HepG2 (cell line): ENCODE measurements around the gene CADM3. TPM values are rescaled to one million over a fixed set of nuclear protein-coding genes. Genes with fewer than 3 reads are reported as not detected.

Experiments used
- ATAC-seq: fragments of 200-7000 bp; cut with Tn5 transposase; 3 replicates; pipeline ENCODE4 v1.9.1; 2020; ENCODE audit warnings: mild to moderate bottlenecking, moderate library complexity
- BruUV-seq: library from RNA; stranded (reverse); fragments of 400-500 nt; replicated peaks from 2 replicates; lab custom pipeline; 2021; lab: Mats Ljungman, UMichigan
- CTCF ChIA-PET: fragments of 300-600 bp; formaldehyde crosslinking; extraction: SDS; loops from one replicate; lab custom pipeline; 2021; ENCODE audit warnings: low total read pairs, inconsistent platforms, low intra/inter-chr PET ratio; lab: Yijun Ruan, JAX
- POLR2A ChIA-PET: fragments of 350-600 bp; sonication (Branson Sonifier 250); formaldehyde crosslinking; loops from one replicate; lab custom pipeline; 2020; ENCODE audit warnings: antibody characterized with exemption, inconsistent platforms; lab: Yijun Ruan, JAX
- DNase-seq: peaks from one replicate; pipeline ENCODE4 v3.0.0-alpha.2; 2015; ENCODE audit warnings: low spot score
- FAIRE-seq: peaks from 3 replicates; lab custom pipeline; 2011; peaks lifted over from hg19 to GRCh38; lab: Jason Lieb, UNC
- H2AFZ ChIP-seq: one replicate; pipeline ENCODE4 v1.6.1; 2011; ENCODE audit warnings: low read length, inconsistent platforms
- H3K27ac ChIP-seq: fragments of 300-600 bp; 3 replicates; pipeline ENCODE4 v1.8.0; 2011; ENCODE audit warnings: mixed run types, mild to moderate bottlenecking, mixed read lengths, low read length, inconsistent platforms; ENCODE audit not compliant: insufficient read depth; ENCODE audit errors: extremely low read length
- H3K27me3 ChIP-seq, 2 experiments: fragments of 200-600 bp in 1 of 2; 2 replicates in 1 of 2; 3 replicates in 1 of 2; pipeline versions ENCODE4 v1.6.0 to v1.8.0; 2011; ENCODE audit warnings: low read length in 2 of 2, mild to moderate bottlenecking in 2 of 2, moderate library complexity in 2 of 2, inconsistent platforms in 1 of 2; ENCODE audit not compliant: insufficient read depth in 2 of 2, control insufficient read depth in 1 of 2
- H3K36me3 ChIP-seq, 2 experiments: fragments of 200-600 bp in 1 of 2; replicated peaks in 1 of 2; 2 replicates in 1 of 2; 3 replicates in 1 of 2; pipeline versions ENCODE4 v1.5.1 to v1.8.0; 2011; ENCODE audit warnings: low read length in 2 of 2, inconsistent platforms in 1 of 2; ENCODE audit not compliant: insufficient read depth in 2 of 2, control insufficient read depth in 1 of 2
- H3K4me1 ChIP-seq: 2 replicates; pipeline ENCODE4 v1.5.1; 2012; ENCODE audit warnings: low read length, inconsistent platforms; ENCODE audit not compliant: insufficient read depth
- H3K4me2 ChIP-seq: 2 replicates; pipeline ENCODE4 v1.6.0; 2011; ENCODE audit warnings: low read depth, low read length, inconsistent platforms
- H3K4me3 ChIP-seq, 3 experiments: fragments of 200-600 bp in 1 of 3; sonication (generic), shearing (Covaris generic) in 1 of 3; replicated peaks in 1 of 3; 2 replicates each; pipeline ENCODE4 v1.5.1; 2011 to 2016; ENCODE audit warnings: low read length in 3 of 3, inconsistent platforms in 2 of 3, low read depth in 2 of 3, mild to moderate bottlenecking in 2 of 3, control low read depth in 1 of 3, mixed read lengths in 1 of 3; ENCODE audit not compliant: insufficient read depth in 1 of 3
- H3K79me2 ChIP-seq: one replicate; pipeline ENCODE4 v1.6.1; 2011; ENCODE audit warnings: low read length, inconsistent platforms; ENCODE audit not compliant: insufficient read depth
- H3K9ac ChIP-seq: 2 replicates; pipeline ENCODE4 v1.6.0; 2011; ENCODE audit warnings: mild to moderate bottlenecking, low read depth, low read length, inconsistent platforms; ENCODE audit not compliant: insufficient read depth
- H3K9me3 ChIP-seq: 2 replicates; pipeline ENCODE4 v1.5.1; 2012; ENCODE audit warnings: mild to moderate bottlenecking, low read length
- H4K20me1 ChIP-seq: 2 replicates; pipeline ENCODE4 v1.6.0; 2011; ENCODE audit warnings: inconsistent platforms, mild to moderate bottlenecking, low read length, moderate library complexity; ENCODE audit not compliant: insufficient read depth
- AHDC1 ChIP-seq: sonication (generic); formaldehyde crosslinking; IDR thresholded peaks from 2 replicates; pipeline ENCODE4 v1.5.1; 2020; ENCODE audit warnings: mild to moderate bottlenecking, missing genetic modification reagents, borderline replicate concordance
- MEF2D ChIP-seq: sonication (generic); formaldehyde crosslinking; IDR thresholded peaks from 2 replicates; pipeline ENCODE4 v1.5.1; 2020; ENCODE audit warnings: mild to moderate bottlenecking, missing genetic modification reagents
- MEIS2 ChIP-seq: sonication (generic); formaldehyde crosslinking; IDR thresholded peaks from 2 replicates; pipeline ENCODE4 v1.9.0; 2021; ENCODE audit warnings: mild to moderate bottlenecking, missing genetic modification reagents
- NFE2 ChIP-seq: sonication (generic); formaldehyde crosslinking; IDR thresholded peaks from 2 replicates; pipeline ENCODE4 v1.4.0; 2020; ENCODE audit warnings: missing genetic modification reagents
- NR0B2 ChIP-seq: sonication (generic); formaldehyde crosslinking; IDR thresholded peaks from 2 replicates; pipeline ENCODE4 v1.4.0; 2020; ENCODE audit warnings: mild to moderate bottlenecking, missing genetic modification reagents
- SETDB1 ChIP-seq: sonication (generic); formaldehyde crosslinking; IDR thresholded peaks from 2 replicates; pipeline ENCODE4 v1.5.1; 2020; ENCODE audit warnings: missing genetic modification reagents, mild to moderate bottlenecking, borderline replicate concordance
- SMAD9 ChIP-seq: sonication (generic); formaldehyde crosslinking; IDR thresholded peaks from 2 replicates; pipeline ENCODE4 v1.5.1; 2020; ENCODE audit warnings: mild to moderate bottlenecking, missing genetic modification reagents
- ZNF12 ChIP-seq: sonication (generic); formaldehyde crosslinking; IDR thresholded peaks from 2 replicates; pipeline ENCODE4 v1.5.0; 2020; ENCODE audit warnings: missing genetic modification reagents
- ZNF235 ChIP-seq: sonication (generic); formaldehyde crosslinking; IDR thresholded peaks from 2 replicates; pipeline ENCODE4 v1.8.1; 2023; ENCODE audit warnings: mild to moderate bottlenecking, missing genetic modification reagents, borderline replicate concordance
- ZNF543 ChIP-seq: sonication (generic); formaldehyde crosslinking; IDR thresholded peaks from 2 replicates; pipeline ENCODE4 v1.4.0; 2020; ENCODE audit warnings: mild to moderate bottlenecking, missing genetic modification reagents
- whole genome bisulfite sequencing: methylation state at CpG from one replicate; pipeline ENCODE4 v1.1.6; 2017; ENCODE audit warnings: low lambda C conversion rate; 5-methylcytosine and 5-hydroxymethylcytosine counted together
- in situ Hi-C: cut with HindIII; loops from 2 replicates; pipeline ENCODE4 v1.10.0; 2017; ENCODE audit warnings: low pct_unique_long_range_greater_than_20kb; ENCODE audit not compliant: extremely low pct_ligation_motif_present
- intact Hi-C: fragments of 100-400 bp; cut with micrococcal nuclease; formaldehyde crosslinking; loops from one replicate; pipeline ENCODE4 v1.10.0; 2022; ENCODE audit not compliant: unreplicated experiment
- polyA plus RNA-seq, 8 experiments: library from polyadenylated mRNA; depleted of rRNA in 3 of 8; stranded (reverse) in 7 of 8; unstranded in 1 of 8; fragments of >200 nt; fragmentation: Illumina TruSeq in 4 of 8; extraction: Trizol in 4 of 8; gene quantifications; 2 replicates each; pipeline versions ENCODE4 v1.2.1 to v1.2.3, GENCODE V29; 2011 to 2016; ENCODE audit warnings: low read depth in 4 of 8, missing spikeins in 1 of 8, mixed read lengths in 1 of 8; ENCODE audit not compliant: insufficient read depth in 1 of 8
- total RNA-seq, 5 experiments: library from RNA; depleted of rRNA; stranded (reverse); fragments of >200 nt; fragmentation: Illumina TruSeq; extraction: Trizol; gene quantifications; 2 replicates each; pipeline ENCODE4 v1.2.3, GENCODE V29; 2016; ENCODE audit warnings: low read depth in 1 of 5
- TF ChIP-seq, protein P1 (sequence below): sonication (generic); formaldehyde crosslinking; IDR thresholded peaks from 2 replicates; pipeline ENCODE4 v1.8.0; 2022; ENCODE audit warnings: mild to moderate bottlenecking, missing genetic modification reagents; ENCODE audit not compliant: insufficient replicate concordance

Gene CADM3
- total and polyA plus RNA-seq, 2 of the 13 experiments (the other 11 are each of a cell fraction or from before 2014, with no cell fraction given) = not detected

- TF ChIP-seq MEIS2 (CRISPR knock-in tag) = no peak
- TF ChIP-seq SMAD9 (CRISPR knock-in tag) = no peak
- no peak for TF ChIP-seq AHDC1 (CRISPR knock-in tag)
- TF ChIP-seq, protein P1, sequence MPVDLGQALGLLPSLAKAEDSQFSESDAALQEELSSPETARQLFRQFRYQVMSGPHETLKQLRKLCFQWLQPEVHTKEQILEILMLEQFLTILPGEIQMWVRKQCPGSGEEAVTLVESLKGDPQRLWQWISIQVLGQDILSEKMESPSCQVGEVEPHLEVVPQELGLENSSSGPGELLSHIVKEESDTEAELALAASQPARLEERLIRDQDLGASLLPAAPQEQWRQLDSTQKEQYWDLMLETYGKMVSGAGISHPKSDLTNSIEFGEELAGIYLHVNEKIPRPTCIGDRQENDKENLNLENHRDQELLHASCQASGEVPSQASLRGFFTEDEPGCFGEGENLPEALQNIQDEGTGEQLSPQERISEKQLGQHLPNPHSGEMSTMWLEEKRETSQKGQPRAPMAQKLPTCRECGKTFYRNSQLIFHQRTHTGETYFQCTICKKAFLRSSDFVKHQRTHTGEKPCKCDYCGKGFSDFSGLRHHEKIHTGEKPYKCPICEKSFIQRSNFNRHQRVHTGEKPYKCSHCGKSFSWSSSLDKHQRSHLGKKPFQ (CRISPR knock-in tag) = no peak
- TF ChIP-seq ZNF543 (CRISPR knock-in tag) = no peak
- TF ChIP-seq ZNF12 (CRISPR knock-in tag) = no peak
- TF ChIP-seq MEF2D (CRISPR knock-in tag) = no peak
- no peak for TF ChIP-seq SETDB1 (CRISPR knock-in tag)
- TF ChIP-seq ZNF235 (CRISPR knock-in tag) = no peak
- no peak for TF ChIP-seq NR0B2 (CRISPR knock-in tag)
- no peak for TF ChIP-seq NFE2 (CRISPR knock-in tag)
- BruUV-seq = no TSS peak
- WGBS = 0% methylated on average over 3 of the region's 3 CpGs
- H3K36me3 ChIP-seq = no peaks in the 10 kb centered on the region
- ChIA-PET POLR2A (no interaction called here), CTCF (no interaction called here)
- FAIRE-seq (no peak), ATAC-seq (no peak), DNase-seq (no peak)
- no peak overlapping the region for H3K4me3 ChIP-seq
- H4K20me1 ChIP-seq = no peaks in the 10 kb centered on the region
- no peak overlapping the region for H2AFZ ChIP-seq
- no peak overlapping the region for H3K4me2 ChIP-seq
- H3K9me3 ChIP-seq = no peaks in the 10 kb centered on the region
- intact Hi-C loops = no loop called here
- H3K9ac ChIP-seq = no peak overlapping the region
- H3K4me1 ChIP-seq = no peaks in the 10 kb centered on the region
- no peaks in the 10 kb centered on the region for H3K79me2 ChIP-seq
- in situ Hi-C loops = no loop called here
- H3K27me3 ChIP-seq = no peaks in the 10 kb centered on the region; a peak in 1 of 5 replicates
- no peak overlapping the region for H3K27ac ChIP-seq
These were observed 15.6 kb downstream of the CADM3 start for GRCh38 chr1:159187033-159187432.
